Liver (tissue), 9 donors: ENCODE results near the gene HEMGN. TPM values are rescaled to one million over a fixed set of nuclear protein-coding genes. Genes with fewer than 3 reads are reported as not detected.

ENCODE experiments used
- DNase-seq: peaks from one replicate; pipeline ENCODE4 v3.0.0-alpha.2; 2017; ENCODE audit warnings: low spot score
- H3K27ac ChIP-seq, 2 donors: one replicate each; pipeline ENCODE4 v1.7.0; 2013; ENCODE audit warnings: inconsistent platforms in 2 of 2, low read length in 2 of 2, control low read depth in 1 of 2, low read depth in 1 of 2, mild to moderate bottlenecking in 1 of 2
- H3K27me3 ChIP-seq, 4 donors: one replicate each; pipeline versions ENCODE4 v1.6.1 to v1.7.0; 2013; ENCODE audit warnings: low read length in 3 of 4, inconsistent platforms in 1 of 4, mild to moderate bottlenecking in 1 of 4, moderate library complexity in 1 of 4; ENCODE audit not compliant: control insufficient read depth in 4 of 4, insufficient read depth in 4 of 4
- H3K36me3 ChIP-seq, 4 donors: one replicate each; pipeline versions ENCODE4 v1.6.1 to v1.7.0; 2013; ENCODE audit warnings: low read length in 3 of 4, mild to moderate bottlenecking in 3 of 4, low read depth in 1 of 4, moderate library complexity in 1 of 4; ENCODE audit not compliant: control insufficient read depth in 4 of 4, insufficient read depth in 3 of 4
- H3K4me1 ChIP-seq, 4 donors: one replicate each; pipeline versions ENCODE4 v1.6.1 to v1.7.0; 2013; ENCODE audit warnings: low read length in 3 of 4, mild to moderate bottlenecking in 3 of 4, moderate library complexity in 1 of 4; ENCODE audit not compliant: control insufficient read depth in 4 of 4, insufficient read depth in 4 of 4
- H3K4me3 ChIP-seq, 3 donors: one replicate each; pipeline versions ENCODE4 v1.6.1 to v1.7.0; 2013; ENCODE audit warnings: low read length in 3 of 3, control low read depth in 1 of 3, low read depth in 1 of 3, mild to moderate bottlenecking in 1 of 3
- H3K9ac ChIP-seq, 2 donors: one replicate each; pipeline ENCODE4 v1.7.0; 2013; ENCODE audit warnings: low read length in 2 of 2, mild to moderate bottlenecking in 2 of 2, moderate library complexity in 2 of 2, control low read depth in 1 of 2, low read depth in 1 of 2
- H3K9me3 ChIP-seq, 4 donors: one replicate each; pipeline versions ENCODE4 v1.6.1 to v1.7.0; 2013; ENCODE audit warnings: low read length in 3 of 4; ENCODE audit not compliant: control insufficient read depth in 4 of 4
- EGR1 ChIP-seq, 2 donors: IDR thresholded peaks; 2 replicates each; pipeline ENCODE4 v1.6.1; 2016 to 2018; ENCODE audit warnings: antibody characterized with exemption in 2 of 2, low read depth in 2 of 2
- FOXA1 ChIP-seq: IDR thresholded peaks from 2 replicates; pipeline ENCODE4 v1.6.1; 2016; ENCODE audit warnings: antibody characterized with exemption
- FOXA2 ChIP-seq: IDR thresholded peaks from 2 replicates; pipeline ENCODE4 v1.6.1; 2016; ENCODE audit warnings: antibody characterized with exemption
- GABPA ChIP-seq, 2 donors: IDR thresholded peaks in 1 of 2; conservative IDR thresholded peaks in 1 of 2; 2 replicates each; pipeline ENCODE4 v1.6.1; 2016; ENCODE audit warnings: antibody characterized with exemption in 2 of 2, mild to moderate bottlenecking in 1 of 2, moderate library complexity in 1 of 2
- HNF4A ChIP-seq, 2 donors: conservative IDR thresholded peaks; 2 replicates each; pipeline ENCODE4 v1.6.1; 2016; ENCODE audit warnings: antibody characterized with exemption in 2 of 2, mild to moderate bottlenecking in 2 of 2
- HNF4G ChIP-seq: IDR thresholded peaks from 2 replicates; pipeline ENCODE4 v1.6.1; 2016; ENCODE audit warnings: antibody characterized with exemption
- JUND ChIP-seq, 2 donors: IDR thresholded peaks; 2 replicates each; pipeline ENCODE4 v1.6.1; 2016; ENCODE audit warnings: antibody characterized with exemption in 2 of 2
- MAX ChIP-seq: IDR thresholded peaks from 2 replicates; pipeline ENCODE4 v1.6.1; 2016; ENCODE audit warnings: antibody characterized with exemption
- NR2F2 ChIP-seq: IDR thresholded peaks from 2 replicates; pipeline ENCODE4 v1.6.1; 2016; ENCODE audit warnings: antibody characterized with exemption
- RAD21 ChIP-seq, 2 donors: IDR thresholded peaks; 2 replicates each; pipeline ENCODE4 v1.6.1; 2016; ENCODE audit warnings: antibody characterized with exemption in 2 of 2, mild to moderate bottlenecking in 2 of 2
- RXRA ChIP-seq, 2 donors: IDR thresholded peaks; 2 replicates each; pipeline ENCODE4 v1.6.1; 2017 to 2018; ENCODE audit warnings: antibody characterized with exemption in 2 of 2, mild to moderate bottlenecking in 1 of 2
- SP1 ChIP-seq: IDR thresholded peaks from 2 replicates; pipeline ENCODE4 v1.6.1; 2018; ENCODE audit warnings: antibody characterized with exemption, mild to moderate bottlenecking
- TAF1 ChIP-seq: conservative IDR thresholded peaks from 2 replicates; pipeline ENCODE4 v1.6.1; 2016; ENCODE audit warnings: antibody characterized with exemption, mild to moderate bottlenecking
- YY1 ChIP-seq: IDR thresholded peaks from 2 replicates; pipeline ENCODE4 v1.6.1; 2016; ENCODE audit warnings: antibody characterized with exemption, mild to moderate bottlenecking
- ZBTB33 ChIP-seq: IDR thresholded peaks from 2 replicates; pipeline ENCODE4 v1.6.1; 2016; ENCODE audit warnings: antibody characterized with exemption
- WGBS: extraction: QIAGEN DNeasy Blood & Tissue Kit; methylation state at CpG from one replicate; pipeline ENCODE4 v1.1.7; 2013; 5-methylcytosine and 5-hydroxymethylcytosine counted together
- polyA plus RNA-seq, 2 donors: library from polyadenylated mRNA; stranded (reverse) in 1 of 2; unstranded in 1 of 2; fragments of 200-250 nt in 1 of 2; fragments of >200 nt in 1 of 2; fragmentation: Nextera tagmentation in 1 of 2; extraction: Ambion mirVana in 1 of 2; gene quantifications; one replicate each; pipeline versions ENCODE4 v1.2.1 to v1.2.3, GENCODE V29; 2013 to 2015
- total RNA-seq, 2 donors: library from RNA; depleted of rRNA; stranded (reverse); fragments of >200 nt; gene quantifications; one replicate each; pipeline ENCODE4 v1.2.3, GENCODE V29; 2014
- TF ChIP-seq, protein P1 (sequence below): IDR thresholded peaks from 2 replicates; pipeline ENCODE4 v1.6.1; 2016; ENCODE audit warnings: antibody characterized with exemption, mild to moderate bottlenecking
- TF ChIP-seq, protein P2 (sequence below): fragments of 150-350 bp; IDR thresholded peaks from 2 replicates; pipeline ENCODE4 v1.5.1; 2017; ENCODE audit warnings: improper control_type of control experiment, low read depth, low read length; ENCODE audit not compliant: missing input control
- TF ChIP-seq, protein P3 (sequence below): IDR thresholded peaks from 2 replicates; pipeline ENCODE4 v1.6.1; 2016; ENCODE audit warnings: antibody characterized with exemption
- donor health status: healthy.
- donor health status: healthy.
- donor health status: healthy.
- donor health status: healthy.
- donor health status: healthy.

The HEMGN gene
- total and polyA plus RNA-seq, 4 donors, result 0.06 to 218 (median 0.08) TPM; not detected in 1

GRCh38 chr9:97941323-97941722 lies 3.4 kb upstream of the HEMGN start:
- DNase-seq, result no peak
- Histone ChIP-seq H3K4me3 (no peak overlapping the region), H3K4me1 (no peaks in the 10 kb centered on the region), H3K9ac (no peak overlapping the region), H3K36me3 (no peaks in the 10 kb centered on the region), H3K27ac (no peak overlapping the region), H3K27me3 (peaks cover 0 to 2% (median 0%) of the 10 kb centered on the region in 4 donors), H3K9me3 (no peaks in the 10 kb centered on the region)
- no peak for TF ChIP-seq EGR1 (IDR thresholded peaks at IDR 0.05; ENCODE audit: low read depth in 2 of 2)
- TF ChIP-seq, protein P1, sequence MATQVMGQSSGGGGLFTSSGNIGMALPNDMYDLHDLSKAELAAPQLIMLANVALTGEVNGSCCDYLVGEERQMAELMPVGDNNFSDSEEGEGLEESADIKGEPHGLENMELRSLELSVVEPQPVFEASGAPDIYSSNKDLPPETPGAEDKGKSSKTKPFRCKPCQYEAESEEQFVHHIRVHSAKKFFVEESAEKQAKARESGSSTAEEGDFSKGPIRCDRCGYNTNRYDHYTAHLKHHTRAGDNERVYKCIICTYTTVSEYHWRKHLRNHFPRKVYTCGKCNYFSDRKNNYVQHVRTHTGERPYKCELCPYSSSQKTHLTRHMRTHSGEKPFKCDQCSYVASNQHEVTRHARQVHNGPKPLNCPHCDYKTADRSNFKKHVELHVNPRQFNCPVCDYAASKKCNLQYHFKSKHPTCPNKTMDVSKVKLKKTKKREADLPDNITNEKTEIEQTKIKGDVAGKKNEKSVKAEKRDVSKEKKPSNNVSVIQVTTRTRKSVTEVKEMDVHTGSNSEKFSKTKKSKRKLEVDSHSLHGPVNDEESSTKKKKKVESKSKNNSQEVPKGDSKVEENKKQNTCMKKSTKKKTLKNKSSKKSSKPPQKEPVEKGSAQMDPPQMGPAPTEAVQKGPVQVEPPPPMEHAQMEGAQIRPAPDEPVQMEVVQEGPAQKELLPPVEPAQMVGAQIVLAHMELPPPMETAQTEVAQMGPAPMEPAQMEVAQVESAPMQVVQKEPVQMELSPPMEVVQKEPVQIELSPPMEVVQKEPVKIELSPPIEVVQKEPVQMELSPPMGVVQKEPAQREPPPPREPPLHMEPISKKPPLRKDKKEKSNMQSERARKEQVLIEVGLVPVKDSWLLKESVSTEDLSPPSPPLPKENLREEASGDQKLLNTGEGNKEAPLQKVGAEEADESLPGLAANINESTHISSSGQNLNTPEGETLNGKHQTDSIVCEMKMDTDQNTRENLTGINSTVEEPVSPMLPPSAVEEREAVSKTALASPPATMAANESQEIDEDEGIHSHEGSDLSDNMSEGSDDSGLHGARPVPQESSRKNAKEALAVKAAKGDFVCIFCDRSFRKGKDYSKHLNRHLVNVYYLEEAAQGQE, result no peak
- TF ChIP-seq JUND (IDR thresholded peaks at IDR 0.05), result no peak
- TF ChIP-seq FOXA1, result no peak
- TF ChIP-seq RXRA (IDR thresholded peaks at IDR 0.05), result no peak
- no peak for TF ChIP-seq TAF1
- TF ChIP-seq YY1, result no peak
- TF ChIP-seq FOXA2, result no peak
- no peak for TF ChIP-seq NR2F2
- no peak for TF ChIP-seq HNF4A (conservative IDR thresholded peaks at IDR 0.05)
- TF ChIP-seq GABPA (IDR thresholded peaks at IDR 0.05 in 1 of 2, conservative IDR thresholded peaks at IDR 0.05 in 1 of 2), result no peak
- no peak for TF ChIP-seq RAD21 (IDR thresholded peaks at IDR 0.05)
- no peak for TF ChIP-seq ZBTB33
- TF ChIP-seq HNF4G, result no peak
- 89% methylated on average over 1 of the region's 1 CpG for WGBS

GRCh38 chr9:97940741-97941140 lies 2.8 kb upstream of the HEMGN start:
- peaks cover 0 to 2% (median 0%) of the 10 kb centered on the region in 4 donors for H3K27me3 ChIP-seq
- H3K9ac ChIP-seq, result no peak overlapping the region
- no peak for DNase-seq
- H3K4me3 ChIP-seq, result no peak overlapping the region
- H3K4me1 ChIP-seq, result no peaks in the 10 kb centered on the region
- H3K27ac ChIP-seq, result no peak overlapping the region
- H3K36me3 ChIP-seq, result no peaks in the 10 kb centered on the region
- no peaks in the 10 kb centered on the region for H3K9me3 ChIP-seq
- 83% methylated on average over 3 of the region's 3 CpGs for WGBS
- TF ChIP-seq NR2F2 (no peak), GABPA (IDR thresholded peaks at IDR 0.05 in 1 of 2, conservative IDR thresholded peaks at IDR 0.05 in 1 of 2) (no peak), SP1 (no peak), JUND (IDR thresholded peaks at IDR 0.05) (no peak), TAF1 (no peak), RAD21 (IDR thresholded peaks at IDR 0.05) (no peak), YY1 (no peak), EGR1 (IDR thresholded peaks at IDR 0.05; ENCODE audit: low read depth in 2 of 2) (no peak), RXRA (IDR thresholded peaks at IDR 0.05) (no peak), FOXA1 (no peak), ZBTB33 (no peak), HNF4G (no peak), HNF4A (conservative IDR thresholded peaks at IDR 0.05) (no peak), FOXA2 (no peak), MAX (no peak)
- TF ChIP-seq, protein P2, sequence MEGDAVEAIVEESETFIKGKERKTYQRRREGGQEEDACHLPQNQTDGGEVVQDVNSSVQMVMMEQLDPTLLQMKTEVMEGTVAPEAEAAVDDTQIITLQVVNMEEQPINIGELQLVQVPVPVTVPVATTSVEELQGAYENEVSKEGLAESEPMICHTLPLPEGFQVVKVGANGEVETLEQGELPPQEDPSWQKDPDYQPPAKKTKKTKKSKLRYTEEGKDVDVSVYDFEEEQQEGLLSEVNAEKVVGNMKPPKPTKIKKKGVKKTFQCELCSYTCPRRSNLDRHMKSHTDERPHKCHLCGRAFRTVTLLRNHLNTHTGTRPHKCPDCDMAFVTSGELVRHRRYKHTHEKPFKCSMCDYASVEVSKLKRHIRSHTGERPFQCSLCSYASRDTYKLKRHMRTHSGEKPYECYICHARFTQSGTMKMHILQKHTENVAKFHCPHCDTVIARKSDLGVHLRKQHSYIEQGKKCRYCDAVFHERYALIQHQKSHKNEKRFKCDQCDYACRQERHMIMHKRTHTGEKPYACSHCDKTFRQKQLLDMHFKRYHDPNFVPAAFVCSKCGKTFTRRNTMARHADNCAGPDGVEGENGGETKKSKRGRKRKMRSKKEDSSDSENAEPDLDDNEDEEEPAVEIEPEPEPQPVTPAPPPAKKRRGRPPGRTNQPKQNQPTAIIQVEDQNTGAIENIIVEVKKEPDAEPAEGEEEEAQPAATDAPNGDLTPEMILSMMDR, result no peak
- TF ChIP-seq, protein P3, sequence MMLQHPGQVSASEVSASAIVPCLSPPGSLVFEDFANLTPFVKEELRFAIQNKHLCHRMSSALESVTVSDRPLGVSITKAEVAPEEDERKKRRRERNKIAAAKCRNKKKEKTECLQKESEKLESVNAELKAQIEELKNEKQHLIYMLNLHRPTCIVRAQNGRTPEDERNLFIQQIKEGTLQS, result no peak
- TF ChIP-seq, protein P1, result no peak
